Measurements from ENCODE around the gene ACTA1. TPM values are rescaled to one million over a fixed set of nuclear protein-coding genes. Genes with fewer than 3 reads are reported as not detected.

ACTA1 gene
- total and polyA plus RNA-seq, 4 donors, result 0.06 to 0.33 (median 0.08) TPM; not detected in 1

- Histone ChIP-seq H3K9ac (ENCODE audit: low read depth in 1 of 2, low read length in 2 of 2) (no peak overlapping the region), H3K36me3 (ENCODE audit: control insufficient read depth in 4 of 4, insufficient read depth in 3 of 4, low read depth in 1 of 4, low read length in 3 of 4) (no peaks in the 10 kb centered on the region), H3K9me3 (ENCODE audit: control insufficient read depth in 4 of 4, low read length in 3 of 4) (no peaks in the 10 kb centered on the region), H3K4me1 (ENCODE audit: control insufficient read depth in 4 of 4, insufficient read depth in 4 of 4, low read length in 3 of 4) (no peaks in the 10 kb centered on the region), H3K27me3 (ENCODE audit: control insufficient read depth in 4 of 4, insufficient read depth in 4 of 4, low read length in 3 of 4) (peaks cover 0 to 2% (median 0%) of the 10 kb centered on the region in 4 donors), H3K4me3 (ENCODE audit: low read depth in 1 of 3, low read length in 3 of 3) (no peak overlapping the region), H3K27ac (ENCODE audit: low read depth in 1 of 2, low read length in 2 of 2) (no peak overlapping the region)
- no peak for TF ChIP-seq YY1 (IDR thresholded peaks at IDR 0.05)
- TF ChIP-seq EGR1 (IDR thresholded peaks at IDR 0.05; ENCODE audit: low read depth in 2 of 2), result no peak
- no peak for TF ChIP-seq TAF1 (conservative IDR thresholded peaks at IDR 0.05)
- no peak for TF ChIP-seq RAD21 (IDR thresholded peaks at IDR 0.05)
- no peak for TF ChIP-seq HNF4G (IDR thresholded peaks at IDR 0.05)
- no peak for TF ChIP-seq ZBTB33 (IDR thresholded peaks at IDR 0.05)
- TF ChIP-seq REST (IDR thresholded peaks at IDR 0.05), result no peak
- TF ChIP-seq SP1 (IDR thresholded peaks at IDR 0.05), result no peak
- TF ChIP-seq RXRA (IDR thresholded peaks at IDR 0.05), result no peak
- TF ChIP-seq FOXA1 (IDR thresholded peaks at IDR 0.05), result no peak
- TF ChIP-seq JUND (IDR thresholded peaks at IDR 0.05), result no peak
- TF ChIP-seq MAX (IDR thresholded peaks at IDR 0.05), result no peak
- no peak for TF ChIP-seq NR2F2 (IDR thresholded peaks at IDR 0.05)
- no peak for TF ChIP-seq ATF3 (IDR thresholded peaks at IDR 0.05)
- no peak for TF ChIP-seq FOXA2 (IDR thresholded peaks at IDR 0.05)
- TF ChIP-seq HNF4A (conservative IDR thresholded peaks at IDR 0.05), result no peak
- no peak for TF ChIP-seq CTCF (IDR thresholded peaks at IDR 0.05; ENCODE audit: low read depth, low read length, missing input control)
- TF ChIP-seq GABPA (IDR thresholded peaks at IDR 0.05 in 1 of 2, conservative IDR thresholded peaks at IDR 0.05 in 1 of 2), result no peak
- DNase-seq (ENCODE audit: low spot score), result no peak
- WGBS, result 59% methylated on average over 5 of the region's 5 CpGs
Observed at GRCh38 chr1:229397762-229398161, 36.1 kb downstream of the ACTA1 start.
